Neural crest cell (in vitro differentiated cells): ENCODE data around the gene ZFP1. TPM values are rescaled to one million over a fixed set of nuclear protein-coding genes. Genes with fewer than 3 reads are reported as not detected.
A peak's percentile ranks its signal among the peaks of the same experiment; 100 is the strongest.

ENCODE experiments used
- DNase-seq: peaks from one replicate; pipeline ENCODE4 v3.0.0; 2021; ENCODE audit warnings: low read depth, mixed read lengths, low spot score
- H3K27ac Mint-ChIP-seq: one replicate; pipeline ENCODE4 v1.8.0; 2021; ENCODE audit warnings: mild to moderate bottlenecking, mixed read lengths; ENCODE audit not compliant: unreplicated experiment
- H3K27me3 Mint-ChIP-seq: 2 replicates; pipeline ENCODE4 v1.8.0; 2021; ENCODE audit warnings: low read depth, mild to moderate bottlenecking, mixed read lengths
- H3K36me3 Mint-ChIP-seq: 2 replicates; pipeline ENCODE4 v1.8.0; 2021; ENCODE audit warnings: low read depth, mild to moderate bottlenecking, mixed read lengths
- H3K4me1 Mint-ChIP-seq: 2 replicates; pipeline ENCODE4 v1.8.0; 2021; ENCODE audit warnings: mixed read lengths
- H3K4me3 Mint-ChIP-seq: one replicate; pipeline ENCODE4 v1.8.0; 2021; ENCODE audit warnings: mild to moderate bottlenecking, mixed read lengths
- H3K9me3 Mint-ChIP-seq: 2 replicates; pipeline ENCODE4 v1.8.0; 2021; ENCODE audit warnings: mixed read lengths
- CTCF ChIP-seq: fragments of 200-600 bp; sonication (generic); conservative IDR thresholded peaks from 2 replicates; pipeline ENCODE4 v1.5.0; 2021; ENCODE audit warnings: antibody characterized with exemption, mild to moderate bottlenecking
- total RNA-seq: library from RNA; stranded (reverse); gene quantifications from 2 replicates; pipeline ENCODE4 v1.2.1, GENCODE V29; 2021

Gene ZFP1
- total RNA-seq, 1 donor from 2014 or later: 22.9 TPM

GRCh38 chr16:75131081-75131480 lies 17.2 kb upstream of the ZFP1 start:
- Mint-ChIP-seq H3K4me3 (no peak overlapping the region), H3K36me3 (peaks cover 11% of the 10 kb centered on the region), H3K27me3 (no peaks in the 10 kb centered on the region), H3K9me3 (peaks cover 5% of the 10 kb centered on the region), H3K27ac (no peak overlapping the region), H3K4me1 (peaks cover 13% of the 10 kb centered on the region)
- no peak for TF ChIP-seq CTCF
- DNase-seq: no peak

GRCh38 chr16:75138233-75138632 lies 10.1 kb upstream of the ZFP1 start:
- H3K27ac Mint-ChIP-seq: no peak overlapping the region
- no peak for DNase-seq
- peaks cover 4% of the 10 kb centered on the region for H3K36me3 Mint-ChIP-seq
- no peak for TF ChIP-seq CTCF
- no peak overlapping the region for H3K4me3 Mint-ChIP-seq
- no peaks in the 10 kb centered on the region for H3K27me3 Mint-ChIP-seq
- peaks cover 6% of the 10 kb centered on the region for H3K4me1 Mint-ChIP-seq
- peaks cover 2% of the 10 kb centered on the region for H3K9me3 Mint-ChIP-seq

- H3K36me3 Mint-ChIP-seq: peaks cover 4% of the 10 kb centered on the region
- DNase-seq: no peak
- H3K9me3 Mint-ChIP-seq: peaks cover 2% of the 10 kb centered on the region
- H3K27ac Mint-ChIP-seq: no peak overlapping the region
- H3K27me3 Mint-ChIP-seq: no peaks in the 10 kb centered on the region
- no peak for TF ChIP-seq CTCF
- no peak overlapping the region for H3K4me3 Mint-ChIP-seq
- H3K4me1 Mint-ChIP-seq: peaks cover 6% of the 10 kb centered on the region
Measured at GRCh38 chr16:75138636-75139035, 9.7 kb upstream of the ZFP1 start.

GRCh38 chr16:75139498-75139897 lies 8.8 kb upstream of the ZFP1 start:
- Mint-ChIP-seq H3K27me3 (no peaks in the 10 kb centered on the region), H3K36me3 (peaks cover 4% of the 10 kb centered on the region), H3K4me1 (peaks cover 6% of the 10 kb centered on the region), H3K4me3 (no peak overlapping the region), H3K9me3 (peaks cover 2% of the 10 kb centered on the region), H3K27ac (no peak overlapping the region)
- no peak for DNase-seq
- no peak for TF ChIP-seq CTCF

- H3K4me3 Mint-ChIP-seq: no peak overlapping the region
- H3K4me1 Mint-ChIP-seq: peaks cover 6% of the 10 kb centered on the region
- no peak for TF ChIP-seq CTCF
- peaks cover 3% of the 10 kb centered on the region for H3K36me3 Mint-ChIP-seq
- H3K27ac Mint-ChIP-seq: no peak overlapping the region
- H3K9me3 Mint-ChIP-seq: peaks cover 4% of the 10 kb centered on the region
- DNase-seq: no peak
- no peaks in the 10 kb centered on the region for H3K27me3 Mint-ChIP-seq
Measured at GRCh38 chr16:75143941-75144340, 4.4 kb upstream of the ZFP1 start.

- Mint-ChIP-seq H3K27ac (no peak overlapping the region), H3K4me3 (peak overlapping the region; percentile 88)
- no peak for TF ChIP-seq CTCF
Measured at GRCh38 chr16:75147968-75148310, 385 bp upstream of the ZFP1 start.

More at GRCh38 chr16:75147968-75148310, 385 bp upstream of the ZFP1 start:
- DNase-seq: no peak
- Mint-ChIP-seq H3K4me1 (peaks cover 10% of the 10 kb centered on the region), H3K9me3 (peaks cover 21% of the 10 kb centered on the region), H3K27me3 (no peaks in the 10 kb centered on the region), H3K36me3 (peaks cover 27% of the 10 kb centered on the region)
